Forelimb muscle (tissue), 1 donor: ENCODE results near the gene CEP44. TPM values are rescaled to one million over a fixed set of nuclear protein-coding genes. Genes with fewer than 3 reads are reported as not detected.
"Not testable (repeated sequence)": the region's sequence is repeated elsewhere in the genome, so short reads cannot be mapped to it uniquely, and the experiment has no call there.

ENCODE experiments used
- DNase-seq: peaks from one replicate; pipeline ENCODE4 v3.0.0-alpha.2; 2013; ENCODE audit warnings: low read depth
- polyA plus RNA-seq: library from polyadenylated mRNA; unstranded; fragments of 120-200 nt; gene quantifications from one replicate; pipeline ENCODE4 v1.2.1, GENCODE V29; 2013; ENCODE audit not compliant: insufficient read length

The CEP44 gene
- polyA plus RNA-seq, 1 donor, result 14.2 TPM

DNA sequence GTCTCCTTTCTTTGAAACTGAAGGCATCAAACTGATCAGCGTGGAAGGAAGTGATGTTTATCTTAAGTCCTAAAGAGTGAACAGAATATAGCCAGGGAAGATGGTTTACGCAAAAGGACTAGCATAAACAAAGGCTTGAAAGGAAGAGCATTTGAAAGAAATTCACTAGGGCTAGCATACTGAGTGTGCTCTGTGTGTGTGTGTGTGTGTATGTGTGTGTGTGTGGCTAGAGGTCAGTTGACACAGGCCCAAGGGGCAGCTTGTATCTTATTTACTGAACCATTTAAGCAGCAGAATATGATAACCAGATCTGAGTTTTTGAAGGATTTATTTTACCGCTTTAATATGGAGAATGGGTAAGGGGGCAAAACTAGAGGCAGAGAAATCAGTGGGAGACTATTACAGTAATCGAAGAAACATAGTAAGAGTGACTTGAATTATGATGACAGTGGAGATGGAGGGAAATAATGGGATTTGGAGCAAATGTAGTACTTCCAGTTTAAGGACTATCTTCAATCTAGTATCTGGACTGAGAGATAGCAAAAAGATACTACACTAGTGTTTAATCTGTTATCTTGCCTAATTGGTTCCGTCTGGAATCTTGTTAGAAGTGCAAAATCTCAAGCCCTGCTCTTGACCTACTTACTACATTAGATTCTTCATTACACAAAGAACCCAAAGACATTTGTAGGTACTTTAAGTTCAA lies 36.9 kb downstream of the CEP44 start:
- no peak for DNase-seq

DNA sequence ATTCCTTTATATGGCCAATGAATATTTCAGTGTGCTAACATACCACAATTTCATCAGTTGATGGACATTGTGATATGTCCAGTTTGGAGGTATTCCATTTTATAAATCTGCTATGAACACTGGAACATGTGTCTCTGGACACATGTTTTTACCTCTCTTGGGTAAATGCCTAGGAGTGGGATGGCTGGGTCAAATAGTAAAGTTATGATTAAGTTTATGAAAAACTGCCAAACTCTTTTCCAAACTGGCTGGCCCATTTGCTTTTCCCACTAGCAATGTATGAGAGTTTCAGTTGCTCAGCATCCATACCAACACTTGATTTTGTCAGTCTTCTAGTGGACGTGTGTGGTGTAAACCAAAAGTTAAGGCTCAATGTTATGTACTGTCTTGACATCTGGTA lies 40.5 kb downstream of the CEP44 start:
- DNase-seq, result no peak

GRCh38 chr4:174324725-174325124 lies 41.0 kb downstream of the CEP44 start:
- DNase-seq, result no peak

DNA sequence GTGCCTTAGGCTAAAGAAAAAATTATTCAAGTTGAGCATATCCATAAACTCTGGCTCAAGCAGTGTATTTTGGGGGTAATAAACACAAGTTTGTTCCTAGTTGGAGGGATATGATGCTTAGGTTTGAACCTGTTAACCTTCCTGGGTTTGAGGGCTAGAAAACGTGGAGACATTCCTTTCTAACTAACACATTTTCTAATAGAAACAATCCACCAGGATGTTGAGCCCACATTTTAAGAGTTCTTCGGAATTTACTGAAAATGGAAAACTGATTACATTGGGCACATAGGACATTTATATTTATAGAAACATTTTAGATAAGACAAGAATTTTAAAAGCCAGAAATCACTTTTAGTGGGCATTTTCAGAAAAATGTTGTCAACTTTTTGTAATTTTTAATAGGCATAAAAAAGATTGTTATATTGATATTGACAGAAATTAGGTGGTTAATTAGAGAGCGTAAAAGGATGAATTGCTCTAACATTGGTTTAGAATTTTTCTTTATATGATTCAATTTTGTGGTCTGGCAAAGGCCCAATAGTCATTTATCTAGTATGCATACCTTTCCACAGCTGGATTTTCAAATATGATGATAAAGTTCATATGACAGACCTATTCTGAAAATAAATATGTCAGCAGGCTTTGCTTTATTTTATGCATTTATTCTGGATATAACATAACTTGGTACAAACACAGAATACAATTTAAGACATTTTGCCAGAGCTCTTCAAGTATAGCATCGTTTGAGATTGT lies 49.2 kb downstream of the CEP44 start:
- no peak for DNase-seq

- DNase-seq, result no peak
Measured at GRCh38 chr4:174334628-174335027, 50.9 kb downstream of the CEP44 start.

GRCh38 chr4:174340714-174341113 lies 57.0 kb downstream of the CEP44 start:
- peak; percentile 17 for DNase-seq

DNA sequence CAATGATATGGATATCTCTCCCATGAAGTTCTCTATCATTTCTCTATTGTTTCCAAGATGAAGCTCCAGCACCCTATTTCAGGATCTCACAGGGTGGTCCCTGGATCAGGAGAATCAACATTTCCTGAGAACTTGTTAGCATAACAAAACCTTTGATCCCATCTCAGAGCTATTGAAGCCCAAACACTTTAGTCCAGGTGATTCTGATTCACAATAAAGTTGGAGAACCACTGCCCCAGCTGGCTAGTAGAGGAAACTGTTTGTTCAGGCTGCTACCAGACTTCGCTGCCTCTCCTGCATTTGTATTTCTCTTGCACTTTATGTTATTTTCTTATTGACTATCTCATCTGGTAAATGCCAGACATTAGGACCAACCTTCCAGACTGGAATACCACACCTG lies 65.4 kb downstream of the CEP44 start:
- DNase-seq, result no peak

- no peak for DNase-seq
Measured at GRCh38 chr4:174352061-174352819, 68.5 kb downstream of the CEP44 start.

DNA sequence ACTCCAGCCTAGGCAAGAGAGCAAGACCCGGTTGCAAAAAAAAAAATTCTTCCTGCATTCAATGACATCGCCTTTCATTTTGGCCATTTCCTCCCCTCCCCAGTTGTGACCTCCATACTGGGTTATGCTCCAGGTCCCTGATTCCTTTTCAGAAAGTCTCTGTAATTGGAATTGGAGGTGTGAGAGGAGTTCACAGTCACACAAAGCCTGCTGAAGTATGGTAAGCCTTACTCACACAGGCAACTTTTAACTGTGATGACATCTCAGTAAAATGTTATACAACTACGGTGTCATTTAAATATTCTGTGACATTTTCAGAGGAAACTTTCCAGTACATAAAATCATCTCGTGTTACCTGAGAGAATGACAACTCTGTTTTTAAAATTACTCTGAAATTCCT lies 73.6 kb downstream of the CEP44 start:
- no peak for DNase-seq

DNA sequence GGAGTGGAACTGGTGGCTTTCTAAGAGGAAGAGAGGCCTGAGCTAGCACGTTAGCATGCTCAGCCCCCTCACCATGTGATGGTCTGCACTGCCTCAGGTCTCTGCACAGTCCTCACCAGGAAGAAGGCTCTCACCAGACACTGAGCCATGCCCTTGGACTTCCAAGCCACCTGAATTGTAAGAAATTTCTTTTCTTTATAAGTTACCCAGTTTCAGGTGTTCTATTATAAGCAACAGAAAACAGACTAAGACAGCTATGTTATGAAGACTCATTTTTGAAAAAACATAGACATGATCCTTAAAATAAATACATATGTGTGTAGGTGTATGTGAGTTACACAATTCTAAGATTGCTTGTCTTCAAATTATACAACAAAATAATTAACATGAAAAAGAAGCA lies 74.7 kb downstream of the CEP44 start:
- no peak for DNase-seq

GRCh38 chr4:174358829-174359228 lies 75.1 kb downstream of the CEP44 start:
- no peak for DNase-seq

DNA sequence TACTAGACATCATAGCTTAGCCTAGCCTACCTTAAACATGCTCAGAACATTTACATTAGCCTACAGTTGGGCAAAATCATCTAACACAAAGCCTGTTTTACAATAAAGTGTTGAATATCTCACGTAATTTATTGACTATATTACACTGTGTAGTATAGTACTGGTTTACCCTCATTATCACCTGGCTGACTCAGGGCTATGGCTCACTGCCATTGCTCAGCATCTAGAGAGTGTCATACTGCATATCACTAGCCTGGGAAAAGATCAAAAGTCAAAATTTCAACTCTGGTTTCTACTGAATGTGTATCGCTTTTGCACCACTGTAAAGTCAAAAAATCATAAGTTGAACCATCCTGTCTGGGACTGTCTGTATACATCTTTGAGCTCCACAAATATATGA lies 78.6 kb downstream of the CEP44 start:
- no peak for DNase-seq

GRCh38 chr4:174363782-174364181 lies 80.1 kb downstream of the CEP44 start:
- not testable (repeated sequence) for DNase-seq

DNA sequence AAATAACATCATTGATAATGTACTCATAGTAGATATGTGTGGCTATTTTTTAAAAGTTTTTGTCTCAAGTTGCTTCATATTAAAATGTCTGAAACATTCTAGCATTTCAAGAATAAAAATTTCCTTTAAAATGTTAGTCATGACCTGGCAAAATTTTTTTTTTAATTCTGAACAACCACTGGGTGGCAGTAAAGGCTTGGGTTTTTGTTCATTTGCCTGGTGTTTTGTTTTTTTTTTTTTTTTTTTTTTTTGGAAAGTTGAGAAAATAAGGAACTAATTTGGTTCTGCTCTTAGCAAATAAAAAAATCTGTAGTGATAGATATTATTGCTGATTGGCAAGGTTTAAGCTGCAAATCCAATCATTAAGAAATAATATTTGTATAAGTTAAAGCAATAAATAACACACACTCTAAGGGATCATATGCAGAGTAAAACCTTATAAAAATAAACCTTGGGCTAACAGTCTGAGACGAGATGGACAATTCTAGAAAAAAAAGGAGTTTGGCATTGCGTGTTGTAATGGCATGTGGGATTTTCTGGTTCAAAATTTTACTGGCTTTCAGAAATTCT lies 81.4 kb downstream of the CEP44 start:
- no peak for DNase-seq

DNA sequence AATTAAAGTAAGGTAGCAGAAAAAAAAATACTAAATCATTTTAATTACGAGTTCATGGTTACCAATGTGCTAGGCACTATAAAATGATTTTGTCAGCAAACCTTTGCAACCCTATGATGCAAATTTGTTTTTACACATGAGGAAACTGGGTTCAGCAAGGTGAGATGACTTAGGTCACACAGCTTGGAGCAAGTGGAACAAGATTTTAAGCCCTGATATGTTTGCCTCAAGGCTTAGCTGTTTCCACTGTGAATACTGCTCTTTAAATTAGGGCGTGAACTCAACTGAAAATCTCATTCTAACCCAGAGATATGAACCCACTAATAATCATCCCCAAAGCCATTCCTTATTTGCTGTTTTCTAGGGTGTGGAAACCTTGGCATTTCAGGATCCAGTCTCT lies 86.3 kb downstream of the CEP44 start:
- no peak for DNase-seq

GRCh38 chr4:174373821-174374220 lies 90.1 kb downstream of the CEP44 start:
- DNase-seq, result no peak

- DNase-seq, result no peak
Measured at GRCh38 chr4:174375422-174375821, 91.7 kb downstream of the CEP44 start.

DNA sequence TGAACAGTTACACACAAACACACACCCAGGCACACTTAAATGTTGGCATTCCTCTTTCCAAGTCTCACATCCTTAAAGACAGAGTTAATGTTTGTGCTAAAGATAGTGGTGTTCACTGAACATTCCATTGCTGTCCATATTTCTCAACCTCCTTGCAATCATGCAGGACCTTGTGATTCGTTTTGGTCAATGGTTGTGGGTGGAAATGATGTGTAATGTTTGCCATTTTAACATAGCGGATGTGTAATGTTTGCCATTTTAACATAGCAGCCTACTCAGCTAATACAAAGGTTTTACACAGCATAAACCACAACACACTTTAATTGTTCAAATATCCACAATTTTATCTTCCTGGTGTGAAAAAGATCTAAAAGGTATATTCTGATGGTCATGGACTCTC lies 93.9 kb downstream of the CEP44 start:
- DNase-seq, result no peak

- DNase-seq, result no peak
Measured at GRCh38 chr4:174378951-174379350, 95.2 kb downstream of the CEP44 start.

DNA sequence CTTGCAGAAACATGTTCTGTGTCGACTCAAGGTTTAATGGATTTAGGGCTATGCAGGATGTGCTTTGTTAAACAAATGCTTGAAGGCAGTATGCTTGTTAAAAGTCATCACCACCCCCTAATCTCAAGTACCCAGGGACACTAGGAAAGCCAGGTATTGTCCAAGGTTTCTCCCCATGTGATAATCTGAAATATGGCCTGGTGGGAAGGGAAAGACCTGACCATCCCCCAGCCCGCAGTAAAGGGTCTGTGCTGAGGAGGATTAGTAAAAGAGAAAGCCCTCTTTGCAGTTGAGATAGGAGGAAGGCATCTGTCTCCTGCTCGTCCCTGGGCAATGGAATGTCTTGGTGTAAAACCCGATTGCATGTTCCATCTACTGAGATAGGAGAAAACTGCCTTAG lies 96.5 kb downstream of the CEP44 start:
- not testable (repeated sequence) for DNase-seq

DNA sequence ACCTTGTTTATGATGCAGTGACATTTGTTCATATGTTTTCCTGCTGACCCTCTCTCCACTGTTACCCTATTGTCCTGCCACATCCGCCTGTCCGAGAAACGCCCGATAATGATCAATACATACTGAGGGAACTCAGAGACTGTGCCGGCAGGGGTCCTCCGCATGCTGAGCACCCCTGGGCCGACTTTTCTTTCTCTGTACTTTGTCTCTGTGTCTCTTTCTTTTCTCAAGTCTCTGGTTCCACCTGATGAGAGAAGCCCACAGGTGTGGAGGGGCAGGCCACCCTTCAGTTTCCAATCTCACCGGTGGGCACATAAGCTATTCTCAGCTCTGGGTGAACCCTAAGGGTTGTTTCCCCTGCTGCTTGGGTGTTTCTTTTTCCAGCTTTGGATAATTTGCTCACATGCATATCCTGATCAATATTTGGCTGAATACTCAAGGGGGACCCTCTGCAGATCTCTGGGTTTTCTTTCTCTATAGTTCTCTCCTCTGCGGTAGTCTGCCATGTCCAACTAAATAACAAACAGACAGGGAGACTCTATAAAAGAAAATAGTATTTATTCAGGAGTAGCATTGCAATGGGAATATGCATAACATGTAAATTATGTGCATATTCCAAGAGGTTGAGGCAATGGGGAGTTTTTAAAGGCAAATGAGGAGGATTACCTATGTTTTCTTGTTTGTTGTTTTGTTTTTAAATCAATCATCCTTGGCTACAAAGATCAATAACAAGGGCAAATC lies 97.2 kb downstream of the CEP44 start:
- DNase-seq, result no peak

- DNase-seq, result no peak
Measured at GRCh38 chr4:174381440-174381800, 97.7 kb downstream of the CEP44 start.
